SK-N-SH treated with all-trans-retinoic acid at 6 μM for 48 hours (cell line): ENCODE data around the gene ATP1A3.
"Not testable (repeated sequence)": the region's sequence is repeated elsewhere in the genome, so short reads cannot be mapped to it uniquely, and the experiment has no call there.

Experiments used
- BACH2 ChIP-seq: fragments of 250-450 bp; sonication (Bioruptor Pico); IDR thresholded peaks from 2 replicates; pipeline ENCODE4 v1.9.0; 2021; ENCODE audit warnings: mild to moderate bottlenecking, borderline replicate concordance
- CREB5 ChIP-seq: fragments of 250-450 bp; sonication (Bioruptor Pico); IDR thresholded peaks from 2 replicates; pipeline ENCODE4 v1.5.1; 2020; ENCODE audit warnings: low read depth, mild to moderate bottlenecking, moderate library complexity
- CSDC2 ChIP-seq: fragments of 250-450 bp; sonication (Bioruptor Pico); IDR thresholded peaks from 2 replicates; pipeline ENCODE4 v1.5.0; 2020; ENCODE audit warnings: mild to moderate bottlenecking, moderate library complexity
- CSRNP3 ChIP-seq: fragments of 250-450 bp; sonication (Bioruptor Pico); IDR thresholded peaks from 2 replicates; pipeline ENCODE4 v1.5.1; 2021; ENCODE audit warnings: mild to moderate bottlenecking, moderate library complexity
- ESRRG ChIP-seq: fragments of 250-450 bp; sonication (Bioruptor Pico); IDR thresholded peaks from 2 replicates; pipeline ENCODE4 v1.6.1; 2021; ENCODE audit warnings: mild to moderate bottlenecking
- PATZ1 ChIP-seq: fragments of 250-450 bp; sonication (Bioruptor Pico); IDR thresholded peaks from 2 replicates; pipeline ENCODE4 v1.8.0; 2020; ENCODE audit warnings: mild to moderate bottlenecking, moderate library complexity, borderline replicate concordance
- PPARA ChIP-seq: fragments of 250-450 bp; sonication (Bioruptor Pico); IDR thresholded peaks from 2 replicates; pipeline ENCODE4 v1.5.0; 2020; ENCODE audit warnings: mild to moderate bottlenecking, borderline replicate concordance
- RARB ChIP-seq: fragments of 250-450 bp; sonication (Bioruptor Pico); IDR thresholded peaks from 2 replicates; pipeline ENCODE4 v1.8.0; 2021; ENCODE audit warnings: mild to moderate bottlenecking, moderate library complexity
- ZC3H10 ChIP-seq: fragments of 250-450 bp; sonication (Bioruptor Pico); IDR thresholded peaks from 2 replicates; pipeline ENCODE4 v1.5.1; 2021; ENCODE audit warnings: mild to moderate bottlenecking, moderate library complexity
- ZFP30 ChIP-seq: fragments of 450-650 bp; formaldehyde crosslinking; IDR thresholded peaks from 2 replicates; pipeline ENCODE4 v1.5.0; 2022; ENCODE audit warnings: mild to moderate bottlenecking, moderate library complexity

DNA sequence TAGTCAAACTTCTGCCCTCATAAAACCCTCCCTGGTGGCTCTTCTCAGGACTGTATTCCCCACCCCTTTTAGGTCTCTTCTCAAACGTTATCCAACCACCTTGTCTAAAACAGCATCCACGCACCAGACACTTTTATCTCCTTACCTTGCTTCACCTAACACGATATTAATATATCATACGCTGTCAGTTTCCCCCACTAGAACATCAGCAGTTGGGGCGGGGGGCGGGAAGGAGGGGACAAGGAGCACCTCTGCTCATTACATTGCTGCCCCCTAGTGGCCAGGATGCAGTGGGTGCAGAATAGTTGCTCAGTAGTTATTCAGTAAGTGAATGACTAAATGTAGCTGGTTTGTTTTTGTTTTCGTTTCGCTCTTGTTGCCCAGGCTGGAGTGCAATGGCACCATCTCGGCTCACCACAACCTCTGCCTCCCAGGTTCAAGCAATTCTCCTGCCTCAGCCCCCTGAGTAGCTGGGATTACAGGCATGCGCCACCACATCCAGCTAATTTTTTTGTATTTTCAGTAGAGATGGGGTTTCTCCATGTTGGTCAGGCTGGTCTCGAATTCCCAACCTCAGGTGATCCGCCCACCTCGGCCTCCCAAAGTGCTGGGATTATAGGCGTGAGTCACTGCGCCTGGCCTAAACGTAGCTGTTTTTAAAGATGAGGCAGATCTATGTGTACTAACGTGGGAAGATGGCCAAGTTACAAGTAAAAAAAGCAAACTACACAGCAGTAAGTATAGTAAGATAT lies 40.8 kb upstream of the ATP1A3 start:
- not testable (repeated sequence) for TF ChIP-seq CSRNP3, PATZ1, CSDC2, BACH2, CREB5, PPARA, ESRRG, ZFP30, RARB, ZC3H10 (CRISPR knock-in tag)
